H1 (cell line): Measurements from ENCODE around the gene MAGI3. TPM values are rescaled to one million over a fixed set of nuclear protein-coding genes. Genes with fewer than 3 reads are reported as not detected.

Experiments used
- CTCF ChIA-PET: fragments of 300-600 bp; sonication (Branson Sonifier 250); formaldehyde crosslinking; loops from one replicate; lab custom pipeline; 2021; ENCODE audit not compliant: partially characterized antibody; lab: Charles Lee
- POLR2A ChIA-PET: fragments of 300-600 bp; sonication (Branson Sonifier 250); formaldehyde crosslinking; loops from one replicate; lab custom pipeline; 2021; ENCODE audit warnings: inconsistent platforms; ENCODE audit not compliant: partially characterized antibody; lab: Charles Lee
- DNase-seq, 2 experiments: peaks; one replicate each; pipeline versions ENCODE4 v3.0.0 to v3.0.0-alpha.2; 2010 to 2022; ENCODE audit warnings: low spot score in 2 of 2, low read depth in 1 of 2, mixed read lengths in 1 of 2
- FAIRE-seq: peaks from 2 replicates; lab custom pipeline; 2011; peaks lifted over from hg19 to GRCh38; lab: Jason Lieb, UNC
- H2AFZ ChIP-seq: 2 replicates; pipeline ENCODE4 v1.8.1; 2012; ENCODE audit warnings: low read length, inconsistent platforms
- H2AK5ac ChIP-seq: 2 replicates; pipeline ENCODE4 v1.6.1; 2013; ENCODE audit warnings: low read depth, low read length
- H2BK120ac ChIP-seq: replicated peaks from 2 replicates; pipeline ENCODE3; 2013; ENCODE audit warnings: low read depth, low read length, inconsistent platforms
- H2BK12ac ChIP-seq: 2 replicates; pipeline ENCODE4 v1.6.1; 2013; ENCODE audit warnings: low read depth, low read length
- H2BK15ac ChIP-seq: 2 replicates; pipeline ENCODE4 v1.6.1; 2013; ENCODE audit warnings: low read length
- H2BK20ac ChIP-seq: 2 replicates; pipeline ENCODE4 v1.6.1; 2013; ENCODE audit warnings: low read length
- H2BK5ac ChIP-seq: 2 replicates; pipeline ENCODE4 v1.6.1; 2013; ENCODE audit warnings: low read depth, low read length
- H3K14ac ChIP-seq: 2 replicates; pipeline ENCODE4 v1.6.1; 2013; ENCODE audit warnings: inconsistent platforms; ENCODE audit not compliant: insufficient read length
- H3K18ac ChIP-seq: 2 replicates; pipeline ENCODE4 v1.6.1; 2013; ENCODE audit warnings: low read length; ENCODE audit errors: extremely low read depth
- H3K23ac ChIP-seq: 2 replicates; pipeline ENCODE4 v1.6.1; 2013; ENCODE audit warnings: inconsistent platforms; ENCODE audit not compliant: insufficient read length
- H3K23me2 ChIP-seq: 2 replicates; pipeline ENCODE4 v1.6.1; 2013; ENCODE audit warnings: low read depth, low read length
- H3K27ac ChIP-seq: 2 replicates; pipeline ENCODE4 v1.6.1; 2011; ENCODE audit warnings: low read depth, low read length, inconsistent platforms
- H3K27me3 ChIP-seq, 4 experiments: replicated peaks in 1 of 4; 1 replicate in 1 of 4; 2 replicates in 3 of 4; pipeline versions ENCODE4 v1.6.1 to v1.8.1; 2011 to 2013; ENCODE audit warnings: low read length in 3 of 4, mild to moderate bottlenecking in 3 of 4, inconsistent platforms in 2 of 4, mixed read lengths in 2 of 4, moderate library complexity in 1 of 4; ENCODE audit not compliant: control insufficient read depth in 3 of 4, insufficient read depth in 3 of 4; ENCODE audit errors: extremely low read depth in 1 of 4
- H3K36me3 ChIP-seq, 4 experiments: 2 replicates each; pipeline versions ENCODE4 v1.6.1 to v1.8.1; 2011 to 2013; ENCODE audit warnings: mild to moderate bottlenecking in 4 of 4, low read length in 3 of 4, moderate library complexity in 2 of 4, control low read depth in 1 of 4, inconsistent platforms in 1 of 4; ENCODE audit not compliant: insufficient read depth in 4 of 4, control insufficient read depth in 2 of 4
- H3K4ac ChIP-seq: replicated peaks from 2 replicates; pipeline ENCODE3; 2013; ENCODE audit warnings: low read length, low read depth, mixed read lengths, inconsistent platforms; ENCODE audit not compliant: insufficient read length
- H3K4me1 ChIP-seq, 4 experiments: replicated peaks in 1 of 4; 1 replicate in 1 of 4; 2 replicates in 3 of 4; pipeline versions ENCODE4 v1.6.1 to v1.8.1; 2011 to 2013; ENCODE audit warnings: low read length in 3 of 4, inconsistent platforms in 2 of 4, mixed read lengths in 1 of 4; ENCODE audit not compliant: insufficient read depth in 4 of 4, control insufficient read depth in 3 of 4
- H3K4me2 ChIP-seq, 2 experiments: 2 replicates each; pipeline versions ENCODE4 v1.6.1 to v1.8.1; 2011 to 2013; ENCODE audit warnings: low read depth in 2 of 2, low read length in 2 of 2, control low read depth in 1 of 2, inconsistent platforms in 1 of 2, mild to moderate bottlenecking in 1 of 2; ENCODE audit not compliant: insufficient read depth in 1 of 2
- H3K4me3 ChIP-seq, 4 experiments: fragments of 200-600, 300-600 bp in 1 of 4; sonication (generic), shearing (Covaris generic), sonication (Bioruptor Twin) in 1 of 4; 2 replicates each; pipeline versions ENCODE4 v1.5.1 to v1.8.1; 2011 to 2016; ENCODE audit warnings: low read length in 4 of 4, low read depth in 3 of 4, control low read depth in 2 of 4, inconsistent platforms in 2 of 4, mild to moderate bottlenecking in 2 of 4, mixed read lengths in 1 of 4, moderate library complexity in 1 of 4; ENCODE audit not compliant: insufficient read depth in 2 of 4; ENCODE audit errors: extremely low read depth in 1 of 4
- H3K56ac ChIP-seq: replicated peaks from 2 replicates; pipeline ENCODE3; 2013; ENCODE audit warnings: low read depth, mild to moderate bottlenecking, mixed read lengths, low read length, inconsistent platforms; ENCODE audit not compliant: insufficient read length
- H3K79me1 ChIP-seq: 2 replicates; pipeline ENCODE4 v1.6.1; 2013; ENCODE audit warnings: low read depth, low read length, control low read depth
- H3K79me2 ChIP-seq, 2 experiments: 2 replicates each; pipeline versions ENCODE4 v1.6.1 to v1.8.1; 2012 to 2013; ENCODE audit warnings: low read length in 2 of 2, mild to moderate bottlenecking in 2 of 2, inconsistent platforms in 1 of 2; ENCODE audit not compliant: insufficient read depth in 2 of 2, control insufficient read depth in 1 of 2
- H3K9ac ChIP-seq, 4 experiments: replicated peaks in 1 of 4; 1 replicate in 1 of 4; 2 replicates in 3 of 4; pipeline versions ENCODE4 v1.6.1 to v1.8.1; 2011 to 2013; ENCODE audit warnings: low read depth in 3 of 4, low read length in 3 of 4, control low read depth in 2 of 4, mild to moderate bottlenecking in 2 of 4, moderate library complexity in 2 of 4, inconsistent platforms in 1 of 4; ENCODE audit errors: extremely low read depth in 1 of 4
- H3K9me3 ChIP-seq, 2 experiments: 2 replicates each; pipeline versions ENCODE4 v1.6.1 to v1.8.1; 2012 to 2013; ENCODE audit warnings: mild to moderate bottlenecking in 2 of 2, moderate library complexity in 2 of 2, control low read depth in 1 of 2, inconsistent platforms in 1 of 2, low read depth in 1 of 2, low read length in 1 of 2, mixed read lengths in 1 of 2; ENCODE audit not compliant: insufficient read depth in 2 of 2
- H4K20me1 ChIP-seq, 2 experiments: replicated peaks in 1 of 2; 2 replicates each; pipeline versions ENCODE3 to v1.8.1; 2011 to 2013; ENCODE audit warnings: inconsistent platforms in 2 of 2, low read length in 2 of 2, mild to moderate bottlenecking in 1 of 2; ENCODE audit not compliant: insufficient read depth in 2 of 2, control insufficient read depth in 1 of 2
- H4K5ac ChIP-seq: 2 replicates; pipeline ENCODE4 v1.6.1; 2013; ENCODE audit warnings: low read length, low read depth, mixed read lengths, inconsistent platforms; ENCODE audit not compliant: insufficient read length
- H4K8ac ChIP-seq: 2 replicates; pipeline ENCODE4 v1.8.0; 2013; ENCODE audit warnings: mild to moderate bottlenecking, moderate library complexity, low read length, inconsistent platforms; ENCODE audit not compliant: insufficient read depth; ENCODE audit errors: extremely low read depth
- H4K91ac ChIP-seq: replicated peaks from 2 replicates; pipeline ENCODE3; 2013; ENCODE audit warnings: low read length, mixed read lengths, inconsistent platforms; ENCODE audit not compliant: insufficient read length
- BACH1 ChIP-seq: IDR thresholded peaks from 2 replicates; pipeline ENCODE4 v1.6.1; 2012; ENCODE audit warnings: low read length, improper control_type of control experiment
- CTCF ChIP-seq, 3 experiments: IDR thresholded peaks; 1 replicate in 2 of 3; 2 replicates in 1 of 3; pipeline versions ENCODE4 v1.5.1 to v1.6.1; 2011; ENCODE audit warnings: low read length in 3 of 3, mild to moderate bottlenecking in 3 of 3, inconsistent platforms in 2 of 3, low read depth in 1 of 3, moderate library complexity in 1 of 3; ENCODE audit not compliant: insufficient read depth in 1 of 3; ENCODE audit errors: control extremely low read depth in 1 of 3
- EZH2 ChIP-seq: fragments of 200-600 bp; sonication (generic); IDR thresholded peaks from 2 replicates; pipeline ENCODE4 v1.7.1; 2012; ENCODE audit warnings: low read depth, mild to moderate bottlenecking, moderate library complexity, low read length, inconsistent platforms; ENCODE audit not compliant: severe bottlenecking
- SAP30 ChIP-seq: fragments of 300-600 bp; sonication (generic); IDR thresholded peaks from 2 replicates; pipeline ENCODE4 v1.7.1; 2012; ENCODE audit warnings: low read length, moderate library complexity, mild to moderate bottlenecking, inconsistent platforms; ENCODE audit not compliant: insufficient read depth, insufficient replicate concordance
- WGBS, 2 experiments: shearing (Covaris generic) in 1 of 2; methylation state at CpG; one replicate each; pipeline versions ENCODE4 v1.1.6 to v1.1.7; 2013 to 2015; ENCODE audit warnings: low lambda C conversion rate in 2 of 2, mixed read lengths in 2 of 2, inconsistent platforms in 1 of 2, low coverage in 1 of 2, missing lambda C conversion rate in 1 of 2; ENCODE audit not compliant: insufficient replicate concordance in 2 of 2, insufficient coverage in 1 of 2, insufficient read length in 1 of 2; ENCODE audit errors: extremely low coverage in 1 of 2, missing lambda C conversion rate in 1 of 2; 5-methylcytosine and 5-hydroxymethylcytosine counted together
- polyA plus RNA-seq, 7 experiments: library from polyadenylated mRNA; depleted of rRNA in 3 of 7; stranded (reverse) in 5 of 7; unstranded in 2 of 7; fragments of >200 nt in 5 of 7; fragments of 200-250 nt in 2 of 7; gene quantifications; 1 replicate in 5 of 7; 2 replicates in 1 of 7; 4 replicates in 1 of 7; pipeline versions ENCODE4 v1.2.1 to v1.2.3, GENCODE V29; 2011 to 2013; ENCODE audit warnings: missing spikeins in 2 of 7, mixed read lengths in 2 of 7
- total RNA-seq: library from RNA; stranded (reverse); fragmentation: NEBNext Ultra II Directional; extraction: Animal tissue kit (Norgen Biotek cat#: 25700); gene quantifications from 2 replicates; pipeline ENCODE4 v1.2.1, GENCODE V29; 2021

MAGI3 gene
- total and polyA plus RNA-seq, 2 of the 8 experiments (the other 6 are each of a cell fraction or from before 2014, with no cell fraction given): 2.3 to 7.8 TPM

- Histone ChIP-seq H3K27ac (no peak overlapping the region), H3K36me3 (no peaks in the 10 kb centered on the region), H4K20me1 (no peaks in the 10 kb centered on the region), H3K4me2 (no peak overlapping the region), H2BK12ac (no peak overlapping the region), H3K56ac (no peak overlapping the region), H2AFZ (no peak overlapping the region), H3K9ac (no peak overlapping the region), H3K4me1 (no peaks in the 10 kb centered on the region; a peak in 1 of 7 replicates), H3K23me2 (no peaks in the 10 kb centered on the region), H3K27me3 (no peaks in the 10 kb centered on the region), H2BK120ac (no peak overlapping the region), H4K8ac (no peak overlapping the region), H3K4me3 (no peak overlapping the region), H3K79me1 (no peaks in the 10 kb centered on the region), H2AK5ac (no peak overlapping the region), H4K5ac (no peak overlapping the region), H3K23ac (no peak overlapping the region), H2BK5ac (no peak overlapping the region), H4K91ac (no peak overlapping the region), H2BK20ac (no peak overlapping the region), H3K14ac (no peak overlapping the region), H2BK15ac (no peak overlapping the region), H3K4ac (no peak overlapping the region), H3K79me2 (peaks cover 0 to 2% of the 10 kb centered on the region in 2 experiments; a peak in 1 of 4 replicates), H3K9me3 (no peaks in the 10 kb centered on the region), H3K18ac (no peak overlapping the region)
- 78% methylated on average over 2 of the region's 2 CpGs; no CpG with 5 or more reads in 1 of the 2 experiments for WGBS, 2 experiments
- DNase-seq: no peak
- ChIA-PET CTCF (no interaction called here), POLR2A (no interaction called here)
- no peak for FAIRE-seq
- TF ChIP-seq BACH1 (no peak), EZH2 (no peak), SAP30 (no peak), CTCF (IDR thresholded peaks at IDR 0.05; ENCODE audit: control extremely low read depth in 1 of 3, insufficient read depth in 1 of 3, low read depth in 1 of 3, low read length in 3 of 3) (no peak)
Observed at GRCh38 chr1:113541106-113541505, 150.8 kb downstream of the MAGI3 start.
